ENCODE measurements around the gene ARAP1.

- no peak for TF ChIP-seq POLR2A (IDR thresholded peaks at IDR 0.05; ENCODE audit: low read depth, low read length)
- TF ChIP-seq TAF1 (IDR thresholded peaks at IDR 0.05; ENCODE audit: borderline replicate concordance, low read depth, low read length), result no peak
- no peak for TF ChIP-seq POLR2AphosphoS5 (IDR thresholded peaks at IDR 0.05; ENCODE audit: low read depth, low read length)
These were observed 86.2 kb downstream of the ARAP1 start for GRCh38 chr11:72665911-72666472.

Data from GM12892 (cell line).